H1 (cell line): ENCODE measurements around the gene CUX1. TPM values are rescaled to one million over a fixed set of nuclear protein-coding genes. Genes with fewer than 3 reads are reported as not detected.

ENCODE experiments used
- CHD7 ChIP-seq: fragments of 300-600 bp; sonication (generic); IDR thresholded peaks from 2 replicates; pipeline ENCODE4 v1.7.1; 2012; ENCODE audit warnings: low read length, moderate library complexity, mild to moderate bottlenecking, inconsistent platforms; ENCODE audit not compliant: insufficient replicate concordance
- EZH2 ChIP-seq: fragments of 200-600 bp; sonication (generic); IDR thresholded peaks from 2 replicates; pipeline ENCODE4 v1.7.1; 2012; ENCODE audit warnings: low read depth, mild to moderate bottlenecking, moderate library complexity, low read length, inconsistent platforms; ENCODE audit not compliant: severe bottlenecking
- JUN ChIP-seq: IDR thresholded peaks from 2 replicates; pipeline ENCODE4 v1.6.1; 2011; ENCODE audit warnings: low read depth, mild to moderate bottlenecking, improper control_type of control experiment, low read length
- KDM4A ChIP-seq: IDR thresholded peaks from one replicate; pipeline ENCODE4 v1.7.1; 2012; ENCODE audit warnings: low read depth, mild to moderate bottlenecking, moderate library complexity, low read length, inconsistent platforms; ENCODE audit not compliant: severe bottlenecking
- MAX ChIP-seq: IDR thresholded peaks from 2 replicates; pipeline ENCODE4 v1.6.1; 2012; ENCODE audit warnings: inconsistent platforms
- RAD21 ChIP-seq, 2 experiments: IDR thresholded peaks in 1 of 2; conservative IDR thresholded peaks in 1 of 2; 2 replicates each; pipeline ENCODE4 v1.6.1; 2011; ENCODE audit warnings: low read depth in 2 of 2, low read length in 2 of 2, improper control_type of control experiment in 1 of 2, inconsistent platforms in 1 of 2, mild to moderate bottlenecking in 1 of 2, moderate library complexity in 1 of 2
- SRF ChIP-seq: IDR thresholded peaks from 2 replicates; pipeline ENCODE4 v1.6.1; 2011; ENCODE audit warnings: mild to moderate bottlenecking, low read depth, low read length, moderate library complexity
- TAF1 ChIP-seq: IDR thresholded peaks from 2 replicates; pipeline ENCODE4 v1.6.1; 2011; ENCODE audit warnings: mild to moderate bottlenecking, low read depth, low read length
- TCF12 ChIP-seq: IDR thresholded peaks from 2 replicates; pipeline ENCODE4 v1.6.1; 2011; ENCODE audit warnings: low read depth, mild to moderate bottlenecking, low read length
- polyA plus RNA-seq, 7 experiments: library from polyadenylated mRNA; depleted of rRNA in 3 of 7; stranded (reverse) in 5 of 7; unstranded in 2 of 7; fragments of >200 nt in 5 of 7; fragments of 200-250 nt in 2 of 7; gene quantifications; 1 replicate in 5 of 7; 2 replicates in 1 of 7; 4 replicates in 1 of 7; pipeline versions ENCODE4 v1.2.1 to v1.2.3, GENCODE V29; 2011 to 2013; ENCODE audit warnings: missing spikeins in 2 of 7, mixed read lengths in 2 of 7
- total RNA-seq: library from RNA; stranded (reverse); fragmentation: NEBNext Ultra II Directional; extraction: Animal tissue kit (Norgen Biotek cat#: 25700); gene quantifications from 2 replicates; pipeline ENCODE4 v1.2.1, GENCODE V29; 2021

CUX1 gene
- total and polyA plus RNA-seq, 2 of the 8 experiments (the other 6 are each of a cell fraction or from before 2014, with no cell fraction given): 21.6 to 65.9 TPM

- TF ChIP-seq CHD7: no peak
- TF ChIP-seq RAD21 (IDR thresholded peaks at IDR 0.05 in 1 of 2, conservative IDR thresholded peaks at IDR 0.05 in 1 of 2; ENCODE audit: low read depth in 2 of 2, low read length in 2 of 2): no peak
- no peak for TF ChIP-seq TCF12
- no peak for TF ChIP-seq EZH2
- no peak for TF ChIP-seq KDM4A
- TF ChIP-seq JUN: no peak
- no peak for TF ChIP-seq TAF1
- no peak for TF ChIP-seq SRF
- TF ChIP-seq MAX: no peak
Measured at GRCh38 chr7:101934618-101935017, 117.2 kb downstream of the CUX1 start (continued).
